ENCODE results near the gene PSD4.

GRCh38 chr2:113155331-113155730 lies 18.4 kb upstream of the PSD4 start:
- TF ChIP-seq CTCF (IDR thresholded peaks at IDR 0.05) (no peak), POLR2A (IDR thresholded peaks at IDR 0.05) (no peak)

Measured in adrenal gland (tissue), 5 donors.